Measurements from ENCODE around the gene RIPK1.

DNA sequence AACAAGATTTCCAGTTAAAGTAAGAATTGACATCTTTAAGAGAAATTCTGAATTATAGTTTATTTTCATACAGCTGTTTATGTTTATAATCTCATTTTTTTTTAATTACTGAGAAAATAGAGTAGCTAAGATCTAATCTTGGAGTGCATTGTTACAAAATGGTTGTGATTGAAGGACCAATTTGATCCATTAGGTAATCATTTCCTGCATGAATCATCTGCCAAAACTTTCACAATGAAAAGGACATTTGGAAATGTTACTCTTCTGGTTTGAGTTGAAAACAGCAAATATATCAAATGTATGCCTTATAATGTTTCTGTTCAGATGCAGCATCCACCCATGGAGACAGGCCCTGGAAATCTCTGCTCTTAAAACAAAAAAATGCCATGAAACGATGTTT is 70.0 kb downstream of the RIPK1 start:
- TF ChIP-seq, protein P1, sequence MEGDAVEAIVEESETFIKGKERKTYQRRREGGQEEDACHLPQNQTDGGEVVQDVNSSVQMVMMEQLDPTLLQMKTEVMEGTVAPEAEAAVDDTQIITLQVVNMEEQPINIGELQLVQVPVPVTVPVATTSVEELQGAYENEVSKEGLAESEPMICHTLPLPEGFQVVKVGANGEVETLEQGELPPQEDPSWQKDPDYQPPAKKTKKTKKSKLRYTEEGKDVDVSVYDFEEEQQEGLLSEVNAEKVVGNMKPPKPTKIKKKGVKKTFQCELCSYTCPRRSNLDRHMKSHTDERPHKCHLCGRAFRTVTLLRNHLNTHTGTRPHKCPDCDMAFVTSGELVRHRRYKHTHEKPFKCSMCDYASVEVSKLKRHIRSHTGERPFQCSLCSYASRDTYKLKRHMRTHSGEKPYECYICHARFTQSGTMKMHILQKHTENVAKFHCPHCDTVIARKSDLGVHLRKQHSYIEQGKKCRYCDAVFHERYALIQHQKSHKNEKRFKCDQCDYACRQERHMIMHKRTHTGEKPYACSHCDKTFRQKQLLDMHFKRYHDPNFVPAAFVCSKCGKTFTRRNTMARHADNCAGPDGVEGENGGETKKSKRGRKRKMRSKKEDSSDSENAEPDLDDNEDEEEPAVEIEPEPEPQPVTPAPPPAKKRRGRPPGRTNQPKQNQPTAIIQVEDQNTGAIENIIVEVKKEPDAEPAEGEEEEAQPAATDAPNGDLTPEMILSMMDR (IDR thresholded peaks at IDR 0.05; ENCODE audit: low read length), result no peak
- TF ChIP-seq EZH2 (IDR thresholded peaks at IDR 0.05; ENCODE audit: borderline replicate concordance, low read length), result no peak

All from OCI-LY1 (cell line).